SK-N-MC (cell line): Measurements from ENCODE around the gene PI4KA.
"Not testable (repeated sequence)": the region's sequence is repeated elsewhere in the genome, so short reads cannot be mapped to it uniquely, and the experiment has no call there.

Experiments used
- EZH2 ChIP-seq: fragments of 200-600 bp; sonication (generic); IDR thresholded peaks from one replicate; pipeline ENCODE4 v1.6.1; 2017; ENCODE audit warnings: antibody characterized with exemption
- POLR2AphosphoS5 ChIP-seq: IDR thresholded peaks from 2 replicates; pipeline ENCODE4 v1.6.1; 2012; ENCODE audit warnings: mild to moderate bottlenecking, low read depth, low read length, borderline replicate concordance

GRCh38 chr22:20713116-20713515 is 145.5 kb downstream of the PI4KA start:
- TF ChIP-seq EZH2, POLR2AphosphoS5: not testable (repeated sequence)
